Spleen (tissue), 11 donors: ENCODE results near the gene MS4A13. TPM values are rescaled to one million over a fixed set of nuclear protein-coding genes. Genes with fewer than 3 reads are reported as not detected.

Source experiments
- DNase-seq: peaks from one replicate; pipeline ENCODE4 v3.0.0-alpha.2; 2020
- H3K27ac ChIP-seq, 8 donors: fragments of 200-600 bp; sonication (generic) in 7 of 8; 1 replicate in 4 of 8; 2 replicates in 4 of 8; pipeline versions ENCODE4 v1.5.0 to v1.8.0; 2016 to 2021; ENCODE audit warnings: inconsistent platforms in 4 of 8, mild to moderate bottlenecking in 4 of 8, moderate library complexity in 1 of 8
- H3K27me3 ChIP-seq, 7 donors: fragments of 200-600 bp; sonication (generic) in 6 of 7; replicated peaks in 1 of 7; 1 replicate in 4 of 7; 2 replicates in 3 of 7; pipeline versions ENCODE4 v1.5.0 to v1.8.0; 2016 to 2021; ENCODE audit warnings: inconsistent platforms in 3 of 7, mild to moderate bottlenecking in 1 of 7
- H3K36me3 ChIP-seq, 6 donors: fragments of 200-600 bp; sonication (generic) in 5 of 6; 1 replicate in 4 of 6; 2 replicates in 2 of 6; pipeline versions ENCODE4 v1.5.0 to v1.8.0; 2016 to 2021; ENCODE audit warnings: inconsistent platforms in 2 of 6
- H3K4me1 ChIP-seq, 6 donors: fragments of 200-600 bp; sonication (generic) in 5 of 6; 1 replicate in 3 of 6; 2 replicates in 3 of 6; pipeline versions ENCODE4 v1.5.0 to v1.8.0; 2016 to 2021; ENCODE audit warnings: inconsistent platforms in 3 of 6
- H3K4me3 ChIP-seq, 8 donors: fragments of 200-600 bp; sonication (generic) in 7 of 8; 1 replicate in 4 of 8; 2 replicates in 4 of 8; pipeline versions ENCODE4 v1.5.0 to v1.8.0; 2016 to 2021; ENCODE audit warnings: inconsistent platforms in 4 of 8, mild to moderate bottlenecking in 4 of 8, moderate library complexity in 2 of 8
- H3K9me3 ChIP-seq, 8 donors: fragments of 200-600 bp; sonication (generic) in 7 of 8; 1 replicate in 4 of 8; 2 replicates in 4 of 8; pipeline versions ENCODE4 v1.5.0 to v1.8.0; 2016 to 2021; ENCODE audit warnings: inconsistent platforms in 4 of 8
- CTCF ChIP-seq, 11 experiments: fragments of 200-600 bp in 7 of 11; fragments of 450-650 bp in 4 of 11; sonication (generic) in 4 of 11; IDR thresholded peaks in 8 of 11; conservative IDR thresholded peaks in 3 of 11; 1 replicate in 7 of 11; 2 replicates in 4 of 11; pipeline versions ENCODE4 v1.4.0 to v1.8.0; 2016 to 2021; ENCODE audit warnings: antibody characterized with exemption in 11 of 11, inconsistent platforms in 4 of 11, mild to moderate bottlenecking in 1 of 11
- POLR2A ChIP-seq, 3 donors: fragments of 450-650 bp; IDR thresholded peaks; one replicate each; pipeline ENCODE4 v1.5.1; 2017; ENCODE audit warnings: antibody characterized with exemption in 3 of 3, mild to moderate bottlenecking in 1 of 3
- POLR2AphosphoS5 ChIP-seq, 3 donors: sonication (generic); formaldehyde crosslinking; IDR thresholded peaks; one replicate each; pipeline ENCODE4 v1.5.1; 2017; ENCODE audit warnings: antibody characterized with exemption in 3 of 3
- WGBS, 5 donors: extraction: QIAGEN DNeasy Blood & Tissue Kit in 3 of 5; methylation state at CpG; one replicate each; pipeline versions ENCODE4 v1.1.5 to v1.1.7; 2013 to 2018; 5-methylcytosine and 5-hydroxymethylcytosine counted together
- intact Hi-C: fragments of 100-400 bp; cut with DNase I; formaldehyde crosslinking; loops from one replicate; pipeline ENCODE4 v1.15.0; 2023; ENCODE audit warnings: low total_unique reads
- polyA plus RNA-seq, 3 donors: library from polyadenylated mRNA; stranded (reverse); fragments of 200-250 nt; gene quantifications; one replicate each; pipeline ENCODE4 v1.2.1, GENCODE V29; 2013
- total RNA-seq, 7 donors: library from RNA; depleted of rRNA in 3 of 7; stranded (reverse); fragments of >200 nt in 3 of 7; fragmentation: NEBNext Ultra II Directional in 4 of 7; extraction: Animal tissue kit (Norgen Biotek cat#: 25700) in 4 of 7; gene quantifications; one replicate each; pipeline versions ENCODE4 v1.1.0 to v1.2.1, GENCODE V29; 2016 to 2021
- donor health status: healthy with polysubstance abuse.
- donor health status: DM: no; HTN: no; CAD: no; lungs with moderate emphysema.
- donor health status: DM: no; HTN: no; CAD: no.
- donor health status: Bipolar disorder and iron deficiency.
- donor health status: healthy.
- donor health status: DM: no; HTN: no; CAD: no.
- donor health status: DM: yes; HTN: yes; CAD: no.

The MS4A13 gene
- total and polyA plus RNA-seq, 10 donors = not detected

- H3K27ac ChIP-seq = peak overlapping the region in 4 of 8 donors; percentile 23 to 45 (median 40)
- no peak overlapping the region for H3K4me3 ChIP-seq
- H3K27me3 ChIP-seq = no peaks in the 10 kb centered on the region
- intact Hi-C loops = no loop called here
- no peaks in the 10 kb centered on the region for H3K36me3 ChIP-seq
- DNase-seq = no peak
- 5 to 23% (median 10%) methylated on average over 2 of the region's 2 CpGs for WGBS, 5 donors
- TF ChIP-seq CTCF (IDR thresholded peaks at IDR 0.05 in 8 of 11, conservative IDR thresholded peaks at IDR 0.05 in 3 of 11) (no peak), POLR2A (IDR thresholded peaks at IDR 0.05) (no peak), POLR2AphosphoS5 (IDR thresholded peaks at IDR 0.05) (peak in 1 of 3 donors; percentile 37)
- no peaks in the 10 kb centered on the region for H3K9me3 ChIP-seq
- H3K4me1 ChIP-seq = peaks cover 0 to 61% (median 14%) of the 10 kb centered on the region in 6 donors
Observed at GRCh38 chr11:60482361-60482760, 32.8 kb upstream of the MS4A13 start.

- Histone ChIP-seq H3K9me3 (no peaks in the 10 kb centered on the region), H3K4me1 (peaks cover 0 to 36% (median 8%) of the 10 kb centered on the region in 6 donors), H3K36me3 (no peaks in the 10 kb centered on the region), H3K4me3 (no peak overlapping the region), H3K27ac (no peak overlapping the region), H3K27me3 (peaks cover 0 to 3% (median 0%) of the 10 kb centered on the region in 7 donors)
- no peak for TF ChIP-seq POLR2AphosphoS5 (IDR thresholded peaks at IDR 0.05)
- peak; percentile 31 to 81 (median 67) for TF ChIP-seq CTCF (IDR thresholded peaks at IDR 0.05 in 8 of 11, conservative IDR thresholded peaks at IDR 0.05 in 3 of 11)
- WGBS, 5 donors = 65 to 73% (median 67%) methylated on average over 5 of the region's 5 CpGs
- intact Hi-C loops = loop anchor here (5.0 kb wide), 1 partner anchor 124 kb away; no protein-coding TSS in a partner anchor
- peak; percentile 75 for DNase-seq
Observed at GRCh38 chr11:60485987-60486386, 29.2 kb upstream of the MS4A13 start.

- DNase-seq = no peak
- 65 to 92% (median 78%) methylated on average over 4 of the region's 4 CpGs for whole genome bisulfite sequencing, 5 donors
- Histone ChIP-seq H3K4me1 (no peaks in the 10 kb centered on the region), H3K27me3 (peaks cover 0 to 3% (median 0%) of the 10 kb centered on the region in 7 donors), H3K27ac (no peak within 1 kb of the TSS), H3K36me3 (no peaks in the 10 kb centered on the region), H3K9me3 (no peaks in the 10 kb centered on the region), H3K4me3 (no peak within 1 kb of the TSS)
- TF ChIP-seq CTCF (IDR thresholded peaks at IDR 0.05 in 8 of 11, conservative IDR thresholded peaks at IDR 0.05 in 3 of 11) (no peak), POLR2AphosphoS5 (IDR thresholded peaks at IDR 0.05) (no peak), POLR2A (IDR thresholded peaks at IDR 0.05) (no peak)
- intact Hi-C loops = no loop called here
Observed at GRCh38 chr11:60492488-60493009, 22.6 kb upstream of the MS4A13 start, which contains the start of gene MS4A12. Gene MS4A12, plus strand, starts transcription at chr11:60492778. Its CDS starts 4,541 bp downstream, at chr11:60497319.

GRCh38 chr11:60493454-60493853 lies 21.7 kb upstream of the MS4A13 start:
- intact Hi-C loops = no loop called here
- H3K4me1 ChIP-seq = peaks cover 0 to 8% (median 3%) of the 10 kb centered on the region in 6 donors
- peaks cover 0 to 3% (median 0%) of the 10 kb centered on the region in 7 donors for H3K27me3 ChIP-seq
- 79 to 92% (median 83%) methylated on average over 2 of the region's 2 CpGs for WGBS, 5 donors
- H3K4me3 ChIP-seq = no peak overlapping the region
- H3K27ac ChIP-seq = no peak overlapping the region
- H3K9me3 ChIP-seq = no peaks in the 10 kb centered on the region
- TF ChIP-seq POLR2AphosphoS5 (IDR thresholded peaks at IDR 0.05) = no peak
- no peak for DNase-seq
- no peaks in the 10 kb centered on the region for H3K36me3 ChIP-seq
